HG03521 (cell line): ENCODE data around the gene TC2N.
"Not testable (repeated sequence)": the region's sequence is repeated elsewhere in the genome, so short reads cannot be mapped to it uniquely, and the experiment has no call there.

Experiments used
- ATAC-seq: cut with Tn5 transposase; IDR thresholded peaks from one replicate; pipeline ENCODE4 v1.9.1; 2021; ENCODE audit warnings: mild to moderate bottlenecking, moderate library complexity; ENCODE audit not compliant: unreplicated experiment

The TC2N gene

DNA sequence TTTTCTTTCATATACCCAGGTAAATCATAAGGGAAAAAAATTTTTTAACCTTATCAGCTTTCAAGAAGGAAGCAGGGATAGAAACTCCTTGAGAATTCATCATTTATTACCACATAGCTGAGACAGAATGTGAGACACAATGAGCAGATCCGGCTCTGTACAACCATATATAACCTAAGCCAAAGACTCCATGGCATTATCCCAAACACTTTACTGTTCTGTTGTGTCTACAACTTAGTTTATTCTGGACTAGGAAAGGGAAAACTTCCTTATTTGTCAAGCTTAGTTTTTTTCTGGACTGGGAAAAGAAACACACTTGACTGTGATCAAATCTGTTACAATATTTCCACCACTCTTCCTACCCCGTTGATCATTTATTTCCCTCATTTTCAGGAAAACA is 97.2 kb downstream of the TC2N start:
- ATAC-seq = no peak

DNA sequence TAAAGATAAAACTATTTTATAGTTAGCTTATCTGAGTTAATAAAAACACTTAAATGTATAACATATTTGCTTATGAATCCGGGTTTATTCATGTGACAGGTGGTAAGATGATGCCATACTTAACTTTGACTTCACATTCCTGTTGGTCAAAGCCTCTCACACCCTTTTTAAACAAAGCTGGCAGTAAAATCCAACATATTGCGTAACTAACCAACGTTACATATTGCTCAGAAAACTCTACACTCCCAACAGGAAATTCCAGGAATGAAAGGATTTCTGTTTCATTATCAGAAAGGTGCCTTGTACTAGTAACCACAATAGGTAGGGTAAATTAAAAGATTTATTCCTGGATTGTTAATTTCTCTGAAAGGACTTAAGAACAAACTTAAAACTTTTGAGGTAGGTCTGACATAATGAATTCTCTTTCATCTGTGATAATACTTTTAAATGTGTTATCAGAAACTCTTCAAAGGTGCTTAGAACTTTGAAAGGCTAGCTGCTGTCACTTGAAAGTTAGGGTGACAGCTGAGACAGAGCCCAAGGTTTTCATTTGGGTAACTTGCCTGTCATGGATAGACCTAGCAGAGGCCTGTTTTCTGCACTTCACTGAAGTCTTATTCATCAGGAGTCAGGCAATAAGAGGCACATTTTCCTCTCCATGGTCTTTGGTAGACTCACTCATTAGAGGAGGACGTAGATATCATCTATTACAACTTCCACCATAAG is 111.6 kb downstream of the TC2N start:
- no peak for ATAC-seq

- no peak for ATAC-seq
Measured at GRCh38 chr14:91754819-91755218, 112.5 kb downstream of the TC2N start.

DNA sequence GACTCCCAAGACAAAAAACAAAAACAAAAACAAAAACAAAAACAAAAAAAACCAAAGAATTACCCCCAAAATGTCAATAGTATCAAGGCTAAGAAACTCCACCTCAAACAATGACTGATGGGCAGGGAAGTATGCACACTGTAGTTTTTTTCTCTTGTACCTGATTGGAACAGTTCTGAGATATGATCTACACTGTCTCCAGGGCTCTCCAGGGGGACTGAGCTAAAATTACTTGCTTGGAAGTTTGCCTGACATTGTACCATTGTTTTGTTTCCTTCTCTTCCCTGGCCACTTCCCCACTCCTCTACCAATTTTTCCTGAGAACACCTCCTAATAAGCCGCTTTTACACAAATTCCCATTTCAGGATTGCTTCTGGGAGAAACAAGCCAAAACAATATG is 113.2 kb downstream of the TC2N start:
- ATAC-seq = no peak

- no peak for ATAC-seq
Measured at GRCh38 chr14:91753501-91754128, 113.7 kb downstream of the TC2N start.

- no peak for ATAC-seq
Measured at GRCh38 chr14:91752961-91753360, 114.4 kb downstream of the TC2N start.

GRCh38 chr14:91751719-91752118 is 115.6 kb downstream of the TC2N start:
- no peak for ATAC-seq

DNA sequence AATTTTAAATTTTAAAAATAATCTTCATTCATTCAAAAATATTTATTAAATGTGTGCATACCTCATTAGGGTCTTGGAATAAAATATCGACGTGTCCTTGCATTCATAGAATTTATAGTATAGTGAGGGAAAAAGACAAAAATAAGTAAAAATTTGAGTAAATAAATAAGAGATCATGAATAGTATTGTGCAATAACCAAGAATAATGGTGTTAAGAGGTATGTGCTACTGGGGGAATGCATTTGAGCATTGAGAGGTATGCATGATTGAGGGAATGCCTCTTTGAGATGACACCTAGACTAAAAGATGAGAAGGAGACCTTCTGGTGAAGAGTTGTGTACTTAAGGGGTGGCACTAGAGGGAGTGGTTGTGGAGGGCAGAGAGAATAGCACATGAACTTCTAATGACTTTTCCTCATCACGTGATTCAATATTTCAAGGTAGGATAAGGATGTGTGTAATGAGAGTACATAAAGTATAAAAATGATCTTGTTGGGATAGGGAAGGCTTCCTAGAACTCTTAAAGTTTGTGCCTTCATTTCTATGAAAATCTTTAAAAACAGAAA is 116.6 kb downstream of the TC2N start:
- no peak for ATAC-seq

- ATAC-seq = no peak
Measured at GRCh38 chr14:91749868-91750267, 117.5 kb downstream of the TC2N start.

DNA sequence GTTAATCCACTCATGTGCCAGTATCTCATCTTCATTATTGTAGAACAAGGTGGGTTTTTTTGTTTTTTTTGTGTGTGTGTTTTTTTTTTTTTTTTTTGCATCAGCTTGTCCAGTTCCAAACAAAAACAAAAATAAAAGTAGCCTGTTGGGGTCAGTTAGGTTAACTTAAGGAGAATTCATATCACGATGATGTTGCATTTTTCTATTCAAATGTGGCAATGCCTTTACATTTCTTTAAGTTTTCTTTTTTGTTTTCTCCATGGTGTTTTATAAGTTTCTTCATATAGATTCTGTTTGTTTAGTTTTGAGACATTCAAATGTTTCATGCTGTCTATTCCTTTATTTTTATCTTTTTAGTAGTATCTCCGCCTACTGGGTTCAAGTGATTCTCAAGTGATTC is 119.3 kb downstream of the TC2N start:
- ATAC-seq = no peak

DNA sequence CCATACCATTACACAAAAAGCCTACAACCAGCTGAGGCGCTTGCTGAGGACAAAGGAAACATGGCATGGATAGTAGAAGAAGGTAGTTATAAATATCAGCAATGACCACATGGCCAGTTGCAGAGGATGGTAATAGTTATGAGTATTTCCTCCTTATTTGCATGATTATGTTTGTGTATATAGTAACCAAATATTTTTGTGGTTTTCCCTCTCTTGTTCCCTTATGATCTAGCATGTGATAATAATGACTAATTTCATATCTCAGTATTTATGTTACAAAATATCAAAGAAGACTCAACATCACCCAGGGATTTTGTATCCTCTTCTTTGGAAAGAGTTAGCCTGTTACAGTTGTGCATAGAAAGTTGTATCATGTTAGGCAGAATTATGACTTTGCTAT is 122.0 kb downstream of the TC2N start:
- no peak for ATAC-seq

- no peak for ATAC-seq
Measured at GRCh38 chr14:91744068-91744480, 123.3 kb downstream of the TC2N start.

DNA sequence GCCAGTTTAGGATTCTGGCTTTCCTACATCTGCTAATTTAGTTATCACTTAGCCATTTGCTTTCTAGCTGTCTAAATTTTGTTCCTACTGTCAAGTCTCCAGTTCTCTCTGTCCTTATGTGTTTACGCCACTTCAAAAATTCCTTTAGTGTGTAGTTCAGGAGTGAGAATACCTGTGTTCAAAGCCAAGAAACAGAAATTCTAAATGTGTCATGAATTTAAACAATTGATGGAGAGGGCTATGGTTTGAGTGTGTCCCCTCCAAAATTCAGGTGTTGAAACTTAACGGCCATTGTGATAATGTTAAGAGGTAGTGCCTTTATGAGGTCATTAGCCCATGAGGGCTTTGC is 124.1 kb downstream of the TC2N start:
- ATAC-seq = no peak

DNA sequence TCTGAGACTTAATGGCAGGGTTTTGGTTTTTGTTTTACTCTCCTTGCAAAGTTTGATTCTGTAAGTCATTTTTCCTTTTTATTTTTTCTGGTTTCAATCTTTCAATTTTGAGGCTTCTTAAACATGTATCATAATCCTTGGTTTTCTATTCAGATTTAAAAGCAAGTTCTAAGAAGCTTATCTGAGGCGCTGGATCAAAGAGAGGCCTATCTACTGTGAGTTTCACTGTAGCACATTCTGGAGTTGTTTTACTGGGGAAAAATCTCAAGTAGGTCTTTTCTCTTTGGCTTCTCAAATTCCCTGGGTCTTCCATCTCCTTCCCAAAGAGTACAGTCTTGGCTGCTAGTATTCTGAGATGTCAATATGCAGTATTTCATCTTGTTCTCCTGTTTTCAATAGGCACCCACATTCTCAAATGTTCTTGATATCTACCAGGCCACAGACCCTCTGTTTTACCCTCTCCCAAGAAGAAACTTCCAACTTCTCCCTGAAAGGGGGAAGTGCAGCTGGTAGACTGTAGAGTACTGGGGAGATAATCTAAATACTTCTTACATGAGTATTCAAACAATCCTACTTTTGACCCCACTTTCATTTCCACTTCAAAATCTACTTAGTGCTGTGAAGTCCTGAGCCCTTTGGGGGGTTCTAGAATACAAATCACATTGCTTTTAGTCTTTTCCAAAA is 124.6 kb downstream of the TC2N start:
- no peak for ATAC-seq

GRCh38 chr14:91739867-91740266 is 127.5 kb downstream of the TC2N start:
- not testable (repeated sequence) for ATAC-seq

DNA sequence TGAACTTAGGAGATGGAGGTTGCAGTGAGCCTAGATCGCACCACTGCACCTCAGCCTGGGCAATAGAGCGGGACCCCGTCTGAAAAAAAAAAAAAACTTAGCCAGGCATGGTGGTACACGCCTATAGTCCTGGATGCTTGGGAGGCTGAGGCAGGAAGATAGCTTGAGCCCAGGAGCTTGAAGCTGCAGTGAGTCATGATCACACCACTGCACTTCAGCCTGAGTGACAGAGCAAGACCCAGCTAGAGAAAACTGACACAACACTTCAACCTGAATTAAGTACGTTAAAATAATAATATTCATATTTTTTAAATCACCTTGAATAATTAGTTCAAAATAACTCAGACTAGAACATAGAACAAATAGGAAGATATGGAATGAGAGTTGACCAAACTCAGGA is 129.7 kb downstream of the TC2N start:
- no peak for ATAC-seq

- no peak for ATAC-seq
Measured at GRCh38 chr14:91732859-91733477, 134.4 kb downstream of the TC2N start.

DNA sequence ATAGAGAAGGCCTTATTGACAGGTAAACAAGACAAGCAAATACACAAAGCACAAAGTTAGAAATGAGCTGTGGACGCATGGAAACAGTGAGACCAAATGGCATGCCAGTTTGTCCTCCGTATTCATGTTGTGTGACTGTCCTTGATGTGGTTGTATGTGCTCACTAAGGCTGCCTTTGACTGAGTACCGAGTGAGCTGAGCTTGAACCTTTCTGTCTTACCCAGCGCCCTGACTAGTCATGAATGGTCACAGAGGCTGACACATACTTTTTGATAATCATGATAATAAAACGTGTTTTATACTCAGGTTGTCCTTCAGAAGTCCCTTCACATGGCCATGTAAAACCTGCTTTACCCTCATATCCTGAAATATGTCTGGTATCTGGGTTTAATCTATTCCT is 134.9 kb downstream of the TC2N start:
- ATAC-seq = no peak

- ATAC-seq = no peak
Measured at GRCh38 chr14:91731986-91732385, 135.3 kb downstream of the TC2N start, which contains the start of gene CATSPERB. Gene CATSPERB, minus strand, starts transcription at chr14:91732086. Its CDS starts 2,607 bp downstream, at chr14:91729479.

DNA sequence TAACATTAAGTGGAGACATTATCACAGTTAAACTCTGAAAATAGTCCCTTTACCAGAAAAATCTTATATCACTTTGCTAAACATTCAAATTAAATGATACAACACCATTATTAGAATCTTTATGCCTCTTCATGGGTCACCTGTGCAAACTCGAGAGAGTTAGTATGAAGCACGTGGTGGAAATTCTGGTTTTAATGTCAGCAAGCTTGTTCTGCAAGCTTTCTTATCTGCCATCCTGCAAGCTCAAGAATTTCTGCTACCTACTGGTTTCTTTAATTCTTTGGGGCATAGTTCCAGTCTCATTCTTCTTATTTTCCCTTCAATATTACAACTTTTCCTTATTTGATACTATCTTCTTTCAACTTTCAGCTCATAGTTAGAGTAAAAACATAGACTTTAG is 136.3 kb downstream of the TC2N start:
- ATAC-seq = no peak

- ATAC-seq = no peak
Measured at GRCh38 chr14:91729756-91730155, 137.6 kb downstream of the TC2N start.
